SU-DHL-6 (cell line): ENCODE measurements around the gene FRAT1.

Experiments used
- H2AFZ ChIP-seq: fragments of 200-600 bp; sonication (generic); 2 replicates; pipeline ENCODE4 v1.6.1; 2014; ENCODE audit warnings: low read depth, mild to moderate bottlenecking, moderate library complexity, mixed read lengths, antibody characterized with exemption, low read length; ENCODE audit not compliant: severe bottlenecking
- H3F3A ChIP-seq: fragments of 200-600 bp; shearing (Covaris generic); 2 replicates; pipeline ENCODE4 v1.6.0; 2016; ENCODE audit warnings: antibody characterized with exemption, mild to moderate bottlenecking; ENCODE audit not compliant: insufficient read depth
- H3K27ac ChIP-seq: fragments of 200-600 bp; sonication (generic); 2 replicates; pipeline ENCODE4 v1.5.1; 2016; ENCODE audit warnings: low read depth, mild to moderate bottlenecking, low read length, moderate library complexity, mixed read lengths
- H3K27me3 ChIP-seq: fragments of 200-600 bp; sonication (generic), shearing (Covaris generic); 2 replicates; pipeline ENCODE4 v1.6.0; 2014; ENCODE audit warnings: mild to moderate bottlenecking, low read length
- H3K36me3 ChIP-seq: fragments of 200-600 bp; sonication (generic); 2 replicates; pipeline ENCODE4 v1.6.1; 2014; ENCODE audit warnings: mild to moderate bottlenecking, low read length, mixed read lengths
- H3K4me2 ChIP-seq: fragments of 300-600, 200-600 bp; shearing (Covaris generic), sonication (generic); 2 replicates; pipeline ENCODE4 v1.6.0; 2014; ENCODE audit warnings: low read length, low read depth, mild to moderate bottlenecking; ENCODE audit not compliant: poor library complexity, severe bottlenecking
- H3K4me3 ChIP-seq: fragments of 200-600 bp; sonication (generic); 2 replicates; pipeline ENCODE4 v1.5.1; 2014; ENCODE audit warnings: antibody characterized with exemption, low read length, mild to moderate bottlenecking, mixed read lengths; ENCODE audit not compliant: insufficient read depth, poor library complexity, severe bottlenecking
- H3K79me2 ChIP-seq: fragments of 200-600 bp; sonication (generic); 2 replicates; pipeline ENCODE4 v1.6.1; 2014; ENCODE audit warnings: mild to moderate bottlenecking, low read length, moderate library complexity; ENCODE audit not compliant: insufficient read depth
- H3K9ac ChIP-seq: fragments of 200-600 bp; sonication (generic); 2 replicates; pipeline ENCODE4 v1.7.0; 2014; ENCODE audit warnings: mild to moderate bottlenecking, low read length
- H3K9me2 ChIP-seq: fragments of 200-600 bp; sonication (generic); replicated peaks from 2 replicates; pipeline ENCODE4 v1.6.1; 2014; ENCODE audit warnings: low read length; ENCODE audit not compliant: insufficient read depth
- H3K9me3 ChIP-seq: fragments of 200-600 bp; sonication (generic); 2 replicates; pipeline ENCODE4 v1.6.1; 2014; ENCODE audit warnings: low read length, mixed read lengths; ENCODE audit not compliant: insufficient read depth
- H4K20me1 ChIP-seq: fragments of 200-600 bp; sonication (generic); 2 replicates; pipeline ENCODE4 v1.6.1; 2014; ENCODE audit warnings: low read depth, mild to moderate bottlenecking, antibody characterized with exemption, low read length, moderate library complexity, mixed read lengths
- EZH2phosphoT487 ChIP-seq: fragments of 200-600 bp; sonication (generic), shearing (Covaris generic); conservative IDR thresholded peaks from 2 replicates; pipeline ENCODE4 v1.6.1; 2018; ENCODE audit warnings: mild to moderate bottlenecking, antibody characterized with exemption, low read length, moderate library complexity, mixed read lengths
- TF ChIP-seq, protein P1 (sequence below): fragments of 200-600 bp; sonication (generic); IDR thresholded peaks from one replicate; pipeline ENCODE4 v1.5.1; 2017; ENCODE audit warnings: antibody characterized with exemption, mild to moderate bottlenecking, low read length, moderate library complexity; ENCODE audit not compliant: insufficient read depth, poor library complexity, severe bottlenecking

The FRAT1 gene

DNA sequence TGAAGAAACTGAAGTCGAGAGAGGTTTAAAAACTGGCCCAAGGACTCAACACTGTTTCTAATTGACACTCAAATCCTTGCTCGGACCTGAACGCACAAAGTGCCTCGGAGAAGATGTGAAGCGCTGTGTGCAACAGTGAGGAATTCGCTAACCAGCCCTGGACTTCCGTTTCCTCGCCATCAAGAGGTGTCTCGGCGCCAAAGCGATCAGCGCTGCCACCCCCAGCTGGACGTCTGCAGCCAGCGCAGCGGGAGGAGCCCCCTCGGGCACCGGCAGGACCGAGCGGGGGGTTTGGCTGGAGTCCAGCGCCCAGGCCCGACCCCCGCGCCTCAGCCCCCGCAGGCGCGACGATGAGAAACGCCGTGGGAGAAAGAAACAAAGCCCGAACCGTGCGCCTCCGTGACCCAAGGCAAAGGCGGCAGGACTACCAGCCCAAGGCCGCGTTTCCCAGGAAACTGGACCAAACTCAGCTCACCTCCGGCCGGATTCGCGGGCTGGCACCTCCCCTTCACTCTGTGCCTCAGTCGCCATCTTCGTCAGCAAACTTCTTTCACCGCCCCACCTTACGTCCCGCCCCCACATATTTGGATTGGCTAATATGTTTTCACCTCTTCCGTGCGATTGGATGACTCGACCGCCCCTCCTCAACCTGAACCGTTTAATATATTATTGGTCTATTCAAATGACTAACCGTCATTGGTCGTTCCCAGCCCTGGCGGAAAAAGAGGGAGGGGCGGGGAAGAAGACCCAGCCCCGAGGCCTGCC, 26.8 kb upstream of the FRAT1 start, which contains the start of gene ARHGAP19:
TSS of gene ARHGAP19 (minus strand) at position 541 of the 765 bp plus-strand sequence. CDS start at position 531, 10 bp downstream.
- Histone ChIP-seq H3F3A (no peaks in the 10 kb centered on the region), H3K4me2 (peak within 1 kb of the TSS; percentile 98), H4K20me1 (no peaks in the 10 kb centered on the region), H3K27ac (peak within 1 kb of the TSS; percentile 78), H3K79me2 (peaks cover 33% of the 10 kb centered on the region), H3K9me3 (no peaks in the 10 kb centered on the region), H3K27me3 (no peaks in the 10 kb centered on the region), H3K36me3 (0 out of 2 replicates have a peak, but pooled peaks cover 2% of the 10 kb centered on the region), H3K9me2 (no peaks in the 10 kb centered on the region), H3K9ac (peak within 1 kb of the TSS; percentile 88), H3K4me3 (peak within 1 kb of the TSS; percentile 81), H2AFZ (peak within 1 kb of the TSS; percentile 68)
- TF ChIP-seq, protein P1, sequence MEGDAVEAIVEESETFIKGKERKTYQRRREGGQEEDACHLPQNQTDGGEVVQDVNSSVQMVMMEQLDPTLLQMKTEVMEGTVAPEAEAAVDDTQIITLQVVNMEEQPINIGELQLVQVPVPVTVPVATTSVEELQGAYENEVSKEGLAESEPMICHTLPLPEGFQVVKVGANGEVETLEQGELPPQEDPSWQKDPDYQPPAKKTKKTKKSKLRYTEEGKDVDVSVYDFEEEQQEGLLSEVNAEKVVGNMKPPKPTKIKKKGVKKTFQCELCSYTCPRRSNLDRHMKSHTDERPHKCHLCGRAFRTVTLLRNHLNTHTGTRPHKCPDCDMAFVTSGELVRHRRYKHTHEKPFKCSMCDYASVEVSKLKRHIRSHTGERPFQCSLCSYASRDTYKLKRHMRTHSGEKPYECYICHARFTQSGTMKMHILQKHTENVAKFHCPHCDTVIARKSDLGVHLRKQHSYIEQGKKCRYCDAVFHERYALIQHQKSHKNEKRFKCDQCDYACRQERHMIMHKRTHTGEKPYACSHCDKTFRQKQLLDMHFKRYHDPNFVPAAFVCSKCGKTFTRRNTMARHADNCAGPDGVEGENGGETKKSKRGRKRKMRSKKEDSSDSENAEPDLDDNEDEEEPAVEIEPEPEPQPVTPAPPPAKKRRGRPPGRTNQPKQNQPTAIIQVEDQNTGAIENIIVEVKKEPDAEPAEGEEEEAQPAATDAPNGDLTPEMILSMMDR = no peak
- TF ChIP-seq EZH2phosphoT487 = no peak

DNA sequence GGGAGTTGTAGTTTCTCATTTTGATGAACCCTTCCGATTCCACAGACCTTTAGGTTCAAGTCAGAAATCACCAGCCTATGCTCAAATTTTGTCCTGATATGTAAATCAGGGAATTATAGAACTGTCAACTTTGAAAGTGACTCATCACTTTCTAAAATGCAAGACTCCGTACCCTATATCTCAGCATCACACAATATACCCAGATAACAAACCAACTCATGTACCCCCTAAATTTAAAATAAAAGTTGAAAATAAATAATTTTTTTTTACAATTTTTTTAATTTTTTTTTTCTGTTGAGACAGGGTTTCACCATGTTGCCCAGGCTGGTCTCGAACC, 26.2 kb upstream of the FRAT1 start:
- Histone ChIP-seq H3K9ac (0 out of 2 replicates have a peak overlapping the region, but pooled peaks have one; percentile 88), H3K4me3 (peak overlapping the region; percentile 36), H3K27ac (no peak overlapping the region), H3K36me3 (no peaks in the 10 kb centered on the region), H3F3A (no peaks in the 10 kb centered on the region), H4K20me1 (no peaks in the 10 kb centered on the region), H3K79me2 (peaks cover 29% of the 10 kb centered on the region), H3K9me2 (no peaks in the 10 kb centered on the region), H3K4me2 (peak overlapping the region; percentile 71), H2AFZ (peak overlapping the region; percentile 68), H3K27me3 (no peaks in the 10 kb centered on the region), H3K9me3 (no peaks in the 10 kb centered on the region)
- TF ChIP-seq, protein P1 = no peak
- no peak for TF ChIP-seq EZH2phosphoT487

DNA sequence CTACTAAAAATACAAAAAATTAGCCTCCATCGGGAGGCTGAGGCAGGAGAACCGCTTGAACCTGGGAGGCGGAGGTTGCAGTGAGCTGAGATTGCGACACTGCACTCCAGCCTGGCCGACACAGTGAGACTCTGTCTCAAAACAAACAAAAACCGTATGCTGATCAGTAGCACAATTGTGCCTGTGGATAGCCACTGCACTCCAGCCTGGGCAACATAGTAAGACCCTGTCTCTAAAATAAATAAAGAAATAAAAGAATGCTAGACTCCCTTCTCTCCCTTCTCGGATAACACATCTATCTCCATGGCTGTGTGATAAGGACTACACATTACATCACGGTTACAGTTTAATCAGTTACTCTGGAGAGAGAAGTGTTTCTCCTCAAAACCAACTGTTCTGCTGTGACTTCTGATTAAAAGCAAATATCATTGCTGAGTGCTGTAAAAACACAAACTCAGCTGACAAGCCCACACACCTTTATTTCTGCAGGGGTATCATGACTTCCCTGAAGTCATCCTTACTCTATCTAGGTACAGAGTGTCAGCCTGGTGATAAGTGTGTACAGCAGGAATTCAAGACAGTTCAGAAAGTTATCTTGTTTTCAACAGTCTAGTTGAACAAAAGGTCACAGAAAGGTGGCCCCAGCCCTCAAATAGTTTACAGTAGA, 21.4 kb upstream of the FRAT1 start:
- Histone ChIP-seq H3K4me2 (no peak overlapping the region), H3K9me2 (no peaks in the 10 kb centered on the region), H3K9me3 (no peaks in the 10 kb centered on the region), H3K9ac (no peak overlapping the region), H2AFZ (no peak overlapping the region), H3K79me2 (no peaks in the 10 kb centered on the region), H4K20me1 (no peaks in the 10 kb centered on the region), H3K36me3 (no peaks in the 10 kb centered on the region), H3F3A (no peaks in the 10 kb centered on the region), H3K27ac (no peak overlapping the region), H3K27me3 (no peaks in the 10 kb centered on the region), H3K4me3 (no peak overlapping the region)
- TF ChIP-seq EZH2phosphoT487 = no peak
- TF ChIP-seq, protein P1 = no peak
